ENCODE results near the gene C2CD4A.

C2CD4A gene

DNA sequence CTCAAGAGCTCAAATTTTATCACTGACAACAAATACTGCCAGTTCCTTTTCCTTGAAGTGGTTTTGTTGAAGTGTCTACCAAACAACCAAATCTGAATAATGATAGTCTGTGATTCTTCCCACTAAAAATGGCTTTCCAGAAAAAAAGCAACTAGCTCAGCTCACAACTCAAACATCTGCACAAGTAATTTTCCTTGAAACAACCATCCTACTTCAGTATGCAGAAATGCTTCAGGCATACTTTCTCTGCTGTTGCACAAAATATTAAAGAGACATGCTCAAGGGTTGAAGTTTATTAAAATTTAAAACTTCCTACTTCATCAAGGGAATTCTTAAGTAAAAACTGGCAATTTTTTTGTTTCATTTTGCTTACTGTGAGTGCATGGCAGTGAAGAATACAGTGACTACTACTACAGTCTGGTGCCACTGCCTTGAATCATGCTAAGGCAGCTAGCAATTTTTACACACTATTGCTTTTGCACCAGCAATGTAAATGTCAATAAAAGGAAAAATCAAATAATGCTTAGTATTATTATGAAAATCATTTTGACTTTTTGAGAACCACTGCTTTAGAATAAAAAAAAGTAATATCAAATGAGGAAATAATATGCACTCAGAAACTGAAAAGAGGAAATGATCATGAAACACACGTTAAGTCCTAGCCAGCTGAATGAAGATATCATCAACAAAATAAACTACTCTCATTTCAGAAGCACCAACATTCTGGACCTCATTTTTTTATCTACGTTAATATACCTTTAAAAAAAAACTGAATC is 40.1 kb upstream of the C2CD4A start:
- TF ChIP-seq SPI1 (IDR thresholded peaks at IDR 0.05; ENCODE audit: borderline replicate concordance, low read depth), result peak; percentile 81; the same call in 1 of the 2 replicates
- TF ChIP-seq POLR2AphosphoS5 (IDR thresholded peaks at IDR 0.05; ENCODE audit: low read depth), result no peak
- no peak for TF ChIP-seq GABPA (IDR thresholded peaks at IDR 0.05; ENCODE audit: low read depth)
- TF ChIP-seq, protein P1, sequence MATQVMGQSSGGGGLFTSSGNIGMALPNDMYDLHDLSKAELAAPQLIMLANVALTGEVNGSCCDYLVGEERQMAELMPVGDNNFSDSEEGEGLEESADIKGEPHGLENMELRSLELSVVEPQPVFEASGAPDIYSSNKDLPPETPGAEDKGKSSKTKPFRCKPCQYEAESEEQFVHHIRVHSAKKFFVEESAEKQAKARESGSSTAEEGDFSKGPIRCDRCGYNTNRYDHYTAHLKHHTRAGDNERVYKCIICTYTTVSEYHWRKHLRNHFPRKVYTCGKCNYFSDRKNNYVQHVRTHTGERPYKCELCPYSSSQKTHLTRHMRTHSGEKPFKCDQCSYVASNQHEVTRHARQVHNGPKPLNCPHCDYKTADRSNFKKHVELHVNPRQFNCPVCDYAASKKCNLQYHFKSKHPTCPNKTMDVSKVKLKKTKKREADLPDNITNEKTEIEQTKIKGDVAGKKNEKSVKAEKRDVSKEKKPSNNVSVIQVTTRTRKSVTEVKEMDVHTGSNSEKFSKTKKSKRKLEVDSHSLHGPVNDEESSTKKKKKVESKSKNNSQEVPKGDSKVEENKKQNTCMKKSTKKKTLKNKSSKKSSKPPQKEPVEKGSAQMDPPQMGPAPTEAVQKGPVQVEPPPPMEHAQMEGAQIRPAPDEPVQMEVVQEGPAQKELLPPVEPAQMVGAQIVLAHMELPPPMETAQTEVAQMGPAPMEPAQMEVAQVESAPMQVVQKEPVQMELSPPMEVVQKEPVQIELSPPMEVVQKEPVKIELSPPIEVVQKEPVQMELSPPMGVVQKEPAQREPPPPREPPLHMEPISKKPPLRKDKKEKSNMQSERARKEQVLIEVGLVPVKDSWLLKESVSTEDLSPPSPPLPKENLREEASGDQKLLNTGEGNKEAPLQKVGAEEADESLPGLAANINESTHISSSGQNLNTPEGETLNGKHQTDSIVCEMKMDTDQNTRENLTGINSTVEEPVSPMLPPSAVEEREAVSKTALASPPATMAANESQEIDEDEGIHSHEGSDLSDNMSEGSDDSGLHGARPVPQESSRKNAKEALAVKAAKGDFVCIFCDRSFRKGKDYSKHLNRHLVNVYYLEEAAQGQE (IDR thresholded peaks at IDR 0.05; ENCODE audit: insufficient replicate concordance, low read depth), result no peak
- TF ChIP-seq, protein P2, sequence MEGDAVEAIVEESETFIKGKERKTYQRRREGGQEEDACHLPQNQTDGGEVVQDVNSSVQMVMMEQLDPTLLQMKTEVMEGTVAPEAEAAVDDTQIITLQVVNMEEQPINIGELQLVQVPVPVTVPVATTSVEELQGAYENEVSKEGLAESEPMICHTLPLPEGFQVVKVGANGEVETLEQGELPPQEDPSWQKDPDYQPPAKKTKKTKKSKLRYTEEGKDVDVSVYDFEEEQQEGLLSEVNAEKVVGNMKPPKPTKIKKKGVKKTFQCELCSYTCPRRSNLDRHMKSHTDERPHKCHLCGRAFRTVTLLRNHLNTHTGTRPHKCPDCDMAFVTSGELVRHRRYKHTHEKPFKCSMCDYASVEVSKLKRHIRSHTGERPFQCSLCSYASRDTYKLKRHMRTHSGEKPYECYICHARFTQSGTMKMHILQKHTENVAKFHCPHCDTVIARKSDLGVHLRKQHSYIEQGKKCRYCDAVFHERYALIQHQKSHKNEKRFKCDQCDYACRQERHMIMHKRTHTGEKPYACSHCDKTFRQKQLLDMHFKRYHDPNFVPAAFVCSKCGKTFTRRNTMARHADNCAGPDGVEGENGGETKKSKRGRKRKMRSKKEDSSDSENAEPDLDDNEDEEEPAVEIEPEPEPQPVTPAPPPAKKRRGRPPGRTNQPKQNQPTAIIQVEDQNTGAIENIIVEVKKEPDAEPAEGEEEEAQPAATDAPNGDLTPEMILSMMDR (IDR thresholded peaks at IDR 0.05; ENCODE audit: insufficient read depth, low read length), result no peak
- H3K27me3 ChIP-seq (ENCODE audit: insufficient read depth, poor library complexity, severe bottlenecking), result no peaks in the 10 kb centered on the region
- H3K27ac ChIP-seq (replicated peaks), result no peak overlapping the region
- no peak overlapping the region for H3K4me3 ChIP-seq (replicated peaks; ENCODE audit: insufficient read depth, low read length)
- DNase-seq (ENCODE audit: low read depth in 1 of 2, low spot score in 1 of 2), result no peak

DNA sequence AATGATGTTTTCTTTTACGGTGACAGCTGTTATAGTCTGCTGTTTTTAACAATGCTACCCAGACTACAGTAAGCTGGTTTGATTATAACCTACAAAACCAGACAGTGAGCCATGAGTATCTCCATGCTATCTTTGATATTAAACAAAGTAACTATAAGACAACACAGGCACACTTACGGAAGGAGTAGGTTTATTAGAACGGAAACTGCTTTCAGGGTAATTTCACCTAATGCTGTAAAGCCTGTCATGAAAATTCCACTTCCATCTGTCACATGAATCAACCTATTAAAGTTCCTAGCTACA is 39.6 kb upstream of the C2CD4A start:
- Histone ChIP-seq H3K27ac (replicated peaks) (no peak overlapping the region), H3K27me3 (ENCODE audit: insufficient read depth, poor library complexity, severe bottlenecking) (no peaks in the 10 kb centered on the region), H3K4me3 (replicated peaks; ENCODE audit: insufficient read depth, low read length) (no peak overlapping the region)
- TF ChIP-seq, protein P2 (IDR thresholded peaks at IDR 0.05; ENCODE audit: insufficient read depth, low read length), result no peak
- TF ChIP-seq, protein P1 (IDR thresholded peaks at IDR 0.05; ENCODE audit: insufficient replicate concordance, low read depth), result no peak
- TF ChIP-seq GABPA (IDR thresholded peaks at IDR 0.05; ENCODE audit: low read depth) (no peak), POLR2AphosphoS5 (IDR thresholded peaks at IDR 0.05; ENCODE audit: low read depth) (no peak), SPI1 (IDR thresholded peaks at IDR 0.05; ENCODE audit: borderline replicate concordance, low read depth) (no peak)
- DNase-seq (ENCODE audit: low read depth in 1 of 2, low spot score in 1 of 2), result no peak

DNA sequence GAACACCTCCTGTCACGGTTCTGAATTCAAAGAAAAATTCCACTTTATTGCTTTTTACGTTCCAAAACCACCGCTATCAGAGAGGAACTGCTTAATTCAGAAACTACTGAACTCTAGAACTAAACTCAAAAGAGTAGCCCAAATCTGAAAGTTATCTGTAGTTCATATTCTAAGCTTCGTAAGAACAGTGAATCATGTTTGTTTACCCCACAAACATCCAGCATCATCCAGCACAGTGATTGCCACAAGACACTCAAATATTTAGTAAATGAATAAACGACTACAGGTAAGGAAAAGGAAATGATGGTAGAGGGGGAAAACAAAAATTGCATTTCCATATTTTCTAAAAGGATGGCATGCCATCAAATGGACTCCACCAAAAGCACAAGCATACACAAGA is 38.9 kb upstream of the C2CD4A start:
- no peaks in the 10 kb centered on the region for H3K27me3 ChIP-seq (ENCODE audit: insufficient read depth, poor library complexity, severe bottlenecking)
- no peak for DNase-seq (ENCODE audit: low read depth in 1 of 2, low spot score in 1 of 2)
- no peak for TF ChIP-seq GABPA (IDR thresholded peaks at IDR 0.05; ENCODE audit: low read depth)
- TF ChIP-seq, protein P2 (IDR thresholded peaks at IDR 0.05; ENCODE audit: insufficient read depth, low read length), result no peak
- no peak for TF ChIP-seq SPI1 (IDR thresholded peaks at IDR 0.05; ENCODE audit: borderline replicate concordance, low read depth)
- TF ChIP-seq POLR2AphosphoS5 (IDR thresholded peaks at IDR 0.05; ENCODE audit: low read depth), result no peak
- TF ChIP-seq, protein P1 (IDR thresholded peaks at IDR 0.05; ENCODE audit: insufficient replicate concordance, low read depth), result no peak

More for the DNA sequence above, 38.9 kb upstream of the C2CD4A start:
- no peak overlapping the region for H3K27ac ChIP-seq (replicated peaks)
- H3K4me3 ChIP-seq (replicated peaks; ENCODE audit: insufficient read depth, low read length), result no peak overlapping the region

All from HL-60 (cell line).